ENCODE results near the gene IL17C. TPM values are rescaled to one million over a fixed set of nuclear protein-coding genes. Genes with fewer than 3 reads are reported as not detected.
A peak's percentile ranks its signal among the peaks of the same experiment; 100 is the strongest.
"Not testable (repeated sequence)": the region's sequence is repeated elsewhere in the genome, so short reads cannot be mapped to it uniquely, and the experiment has no call there.

IL17C gene
- total and polyA plus RNA-seq, 7 experiments from 2014 or later = 0.37 TPM; not detected in 6

DNA sequence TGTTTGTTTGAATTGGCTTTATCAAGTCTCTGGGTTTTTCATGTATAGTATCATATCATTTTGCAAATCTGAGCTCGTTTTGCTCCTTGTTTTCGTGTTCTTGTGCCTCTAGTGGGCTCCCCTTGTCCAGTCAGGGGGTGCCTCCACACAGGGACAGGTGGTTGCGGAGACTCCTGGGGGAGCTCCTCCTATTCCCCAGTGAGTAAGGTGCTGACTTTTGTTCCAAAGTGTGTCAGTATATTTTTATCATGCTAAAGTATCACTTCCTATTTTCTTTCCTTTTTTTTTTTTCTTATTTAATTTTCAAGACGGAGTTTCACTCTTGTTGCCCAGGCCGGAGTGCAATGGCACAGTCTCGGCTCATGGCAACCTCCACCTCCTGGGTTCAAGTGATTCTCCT lies 30.3 kb upstream of the IL17C start:
- Mint-ChIP-seq H3K4me3 (no peak overlapping the region), H3K9me3 (no peaks in the 10 kb centered on the region), H3K4me1 (peaks cover 0 to 13% (median 9%) of the 10 kb centered on the region in 7 donors), H3K27ac (no peak overlapping the region), H3K36me3 (peaks cover 0 to 36% (median 18%) of the 10 kb centered on the region in 5 donors), H3K27me3 (no peaks in the 10 kb centered on the region)
- no peak overlapping the region for H3K27ac ChIP-seq (ENCODE audit: low read depth, low read length)
- H3K36me3 ChIP-seq (ENCODE audit: control insufficient read depth in 2 of 3, insufficient read depth in 3 of 3, low read length in 3 of 3) = peaks cover 10 to 75% (median 11%) of the 10 kb centered on the region in 3 experiments
- intact Hi-C loops (cut with micrococcal nuclease) = no loop called here
- H3K27me3 ChIP-seq (ENCODE audit: control insufficient read depth in 2 of 2, insufficient read depth in 2 of 2, low read length in 2 of 2) = no peaks in the 10 kb centered on the region
- no peaks in the 10 kb centered on the region for H3K9me3 ChIP-seq (ENCODE audit: control insufficient read depth in 2 of 3, low read length in 3 of 3)
- no peaks in the 10 kb centered on the region for H3K4me1 ChIP-seq (ENCODE audit: control insufficient read depth in 2 of 2, insufficient read depth in 2 of 2, low read length in 2 of 2)
- ChIA-PET CTCF (interaction anchor here (0.6 to 1.1 kb wide), 2 partner anchors 11 to 75 kb away, joined by 4 to 7 read pairs; no protein-coding TSS in a partner anchor), POLR2A (no interaction called here)
- no peak overlapping the region for H3K4me3 ChIP-seq (ENCODE audit: low read length)
- DNase-seq (no peak), ATAC-seq (no peak)

- H3K27ac ChIP-seq (ENCODE audit: low read depth, low read length); H3K9me3 Mint-ChIP-seq; H3K27me3 ChIP-seq (ENCODE audit: control insufficient read depth in 2 of 2, insufficient read depth in 2 of 2, low read length in 2 of 2); H3K27ac Mint-ChIP-seq; ATAC-seq; H3K9me3 ChIP-seq (ENCODE audit: control insufficient read depth in 2 of 3, low read length in 3 of 3); DNase-seq; H3K4me3 Mint-ChIP-seq; H3K4me1 ChIP-seq (ENCODE audit: control insufficient read depth in 2 of 2, insufficient read depth in 2 of 2, low read length in 2 of 2); H3K27me3 Mint-ChIP-seq; POLR2A ChIA-PET; H3K4me3 ChIP-seq (ENCODE audit: low read length); intact Hi-C loops (cut with micrococcal nuclease); CTCF ChIA-PET: not testable (repeated sequence)
- H3K4me1 Mint-ChIP-seq = peaks cover 0 to 23% (median 14%) of the 10 kb centered on the region in 7 donors
- H3K36me3 ChIP-seq (ENCODE audit: control insufficient read depth in 2 of 3, insufficient read depth in 3 of 3, low read length in 3 of 3) = peaks cover 10 to 84% (median 12%) of the 10 kb centered on the region in 3 experiments
- H3K36me3 Mint-ChIP-seq = peaks cover 0 to 41% (median 25%) of the 10 kb centered on the region in 5 donors
Observed at GRCh38 chr16:88609426-88609825, 28.9 kb upstream of the IL17C start.

- CTCF ChIA-PET = no interaction called here
- Mint-ChIP-seq H3K27me3 (no peaks in the 10 kb centered on the region), H3K27ac (no peak overlapping the region), H3K4me3 (no peak overlapping the region), H3K36me3 (peaks cover 0 to 41% (median 25%) of the 10 kb centered on the region in 5 donors), H3K9me3 (no peaks in the 10 kb centered on the region), H3K4me1 (peaks cover 0 to 23% (median 14%) of the 10 kb centered on the region in 7 donors)
- no peaks in the 10 kb centered on the region for H3K27me3 ChIP-seq (ENCODE audit: control insufficient read depth in 2 of 2, insufficient read depth in 2 of 2, low read length in 2 of 2)
- POLR2A ChIA-PET = no interaction called here
- DNase-seq = no peak
- H3K9me3 ChIP-seq (ENCODE audit: control insufficient read depth in 2 of 3, low read length in 3 of 3) = no peaks in the 10 kb centered on the region
- peaks cover 10 to 85% (median 12%) of the 10 kb centered on the region in 3 experiments for H3K36me3 ChIP-seq (ENCODE audit: control insufficient read depth in 2 of 3, insufficient read depth in 3 of 3, low read length in 3 of 3)
- no peak overlapping the region for H3K27ac ChIP-seq (ENCODE audit: low read depth, low read length)
- no peak for ATAC-seq
- no peak overlapping the region for H3K4me3 ChIP-seq (ENCODE audit: low read length)
- H3K4me1 ChIP-seq (ENCODE audit: control insufficient read depth in 2 of 2, insufficient read depth in 2 of 2, low read length in 2 of 2) = no peaks in the 10 kb centered on the region
- intact Hi-C loops (cut with micrococcal nuclease) = no loop called here
Observed at GRCh38 chr16:88610080-88610479, 28.3 kb upstream of the IL17C start.

DNA sequence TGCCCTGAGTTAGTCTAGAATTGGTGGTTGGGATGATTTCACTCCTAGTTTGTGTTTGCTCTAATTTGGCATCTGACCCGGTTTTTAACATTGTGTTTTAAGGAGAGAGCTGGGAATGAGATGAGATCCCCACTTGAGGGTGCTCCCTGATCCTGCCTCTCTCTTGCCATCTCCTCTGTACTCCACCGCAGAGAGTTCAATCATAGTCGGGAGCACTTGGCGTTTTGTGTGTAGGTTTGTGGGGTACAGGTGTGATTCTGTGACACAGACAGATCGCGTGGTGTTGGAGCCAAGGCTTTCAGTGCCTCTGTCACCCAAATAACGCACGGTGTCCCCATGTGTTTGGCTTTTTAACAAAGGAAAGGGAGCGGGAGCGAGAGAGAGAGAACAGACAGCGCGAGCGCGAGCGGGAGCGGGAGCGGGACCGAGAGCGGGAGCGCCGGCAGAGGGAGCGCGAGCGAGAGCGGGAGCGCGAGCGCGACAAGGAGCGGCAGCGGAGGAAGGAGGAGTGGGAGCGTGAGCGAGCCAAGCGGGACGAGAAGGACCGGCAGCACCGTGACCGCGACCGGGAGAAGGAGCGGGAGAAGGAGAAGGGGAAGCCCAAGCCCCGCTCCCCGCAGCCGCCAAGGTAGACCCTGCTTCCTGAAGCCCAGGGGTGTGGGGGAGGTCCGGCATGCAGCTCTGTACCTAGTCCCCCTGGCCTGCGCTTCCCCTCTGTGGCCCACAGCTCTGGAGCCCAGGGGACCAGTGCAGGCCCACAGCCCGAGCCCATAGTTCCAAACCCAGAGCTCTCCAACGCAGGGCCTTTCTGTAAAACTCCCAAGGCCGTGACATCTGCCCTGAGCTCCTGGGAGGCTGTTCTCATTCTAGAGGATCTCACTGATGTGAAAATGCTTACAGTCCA lies 27.2 kb upstream of the IL17C start:
- Histone ChIP-seq H3K27ac (ENCODE audit: low read depth, low read length) (no peak overlapping the region), H3K4me1 (ENCODE audit: control insufficient read depth in 2 of 2, insufficient read depth in 2 of 2, low read length in 2 of 2) (no peaks in the 10 kb centered on the region), H3K27me3 (ENCODE audit: control insufficient read depth in 2 of 2, insufficient read depth in 2 of 2, low read length in 2 of 2) (no peaks in the 10 kb centered on the region), H3K36me3 (ENCODE audit: control insufficient read depth in 2 of 3, insufficient read depth in 3 of 3, low read length in 3 of 3) (peaks cover 5 to 86% (median 12%) of the 10 kb centered on the region in 3 experiments), H3K9me3 (ENCODE audit: control insufficient read depth in 2 of 3, low read length in 3 of 3) (no peaks in the 10 kb centered on the region), H3K4me3 (ENCODE audit: low read length) (no peak overlapping the region)
- Mint-ChIP-seq H3K4me3 (no peak overlapping the region), H3K4me1 (peaks cover 0 to 26% (median 16%) of the 10 kb centered on the region in 7 donors), H3K27me3 (no peaks in the 10 kb centered on the region), H3K36me3 (peaks cover 0 to 41% (median 25%) of the 10 kb centered on the region in 5 donors), H3K9me3 (no peaks in the 10 kb centered on the region), H3K27ac (no peak overlapping the region)
- CTCF ChIA-PET = no interaction called here
- DNase-seq = no peak
- intact Hi-C loops (cut with micrococcal nuclease) = no loop called here
- no peak for ATAC-seq
- POLR2A ChIA-PET = no interaction called here

DNA sequence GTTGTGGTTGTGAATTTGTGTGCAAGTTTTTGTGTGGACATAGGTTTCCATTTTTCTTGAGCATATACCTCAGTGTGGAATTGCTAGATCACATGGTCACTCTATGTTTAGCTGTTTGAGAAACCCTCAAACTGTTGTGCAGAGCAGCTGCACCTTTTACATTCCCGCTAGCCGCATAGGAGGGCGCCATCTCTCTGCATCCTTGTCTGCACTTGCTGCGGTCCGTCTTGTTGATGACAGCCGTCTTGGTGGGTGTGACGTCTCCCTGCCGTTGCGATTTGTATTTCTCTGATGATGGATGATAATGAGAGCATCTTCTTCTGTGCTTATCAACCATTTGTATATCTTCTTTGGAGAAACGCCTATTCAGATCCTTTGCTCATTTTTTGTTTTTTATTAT lies 25.1 kb upstream of the IL17C start:
- H3K27ac ChIP-seq (ENCODE audit: low read depth, low read length) = no peak overlapping the region
- intact Hi-C loops (cut with micrococcal nuclease) = no loop called here
- no peak overlapping the region for H3K4me3 Mint-ChIP-seq
- DNase-seq (no peak), ATAC-seq (no peak)
- H3K36me3 Mint-ChIP-seq = peaks cover 0 to 36% (median 20%) of the 10 kb centered on the region in 5 donors
- H3K9me3 ChIP-seq (ENCODE audit: control insufficient read depth in 2 of 3, low read length in 3 of 3) = no peaks in the 10 kb centered on the region
- H3K27ac Mint-ChIP-seq = no peak overlapping the region
- H3K4me1 ChIP-seq (ENCODE audit: control insufficient read depth in 2 of 2, insufficient read depth in 2 of 2, low read length in 2 of 2) = no peaks in the 10 kb centered on the region
- H3K4me1 Mint-ChIP-seq = peaks cover 0 to 20% (median 15%) of the 10 kb centered on the region in 7 donors
- no peaks in the 10 kb centered on the region for H3K27me3 Mint-ChIP-seq
- POLR2A ChIA-PET = no interaction called here
- H3K36me3 ChIP-seq (ENCODE audit: control insufficient read depth in 2 of 3, insufficient read depth in 3 of 3, low read length in 3 of 3) = peaks cover 4 to 91% (median 12%) of the 10 kb centered on the region in 3 experiments
- no peak overlapping the region for H3K4me3 ChIP-seq (ENCODE audit: low read length)
- no peaks in the 10 kb centered on the region for H3K27me3 ChIP-seq (ENCODE audit: control insufficient read depth in 2 of 2, insufficient read depth in 2 of 2, low read length in 2 of 2)
- H3K9me3 Mint-ChIP-seq = no peaks in the 10 kb centered on the region
- CTCF ChIA-PET = no interaction called here

DNA sequence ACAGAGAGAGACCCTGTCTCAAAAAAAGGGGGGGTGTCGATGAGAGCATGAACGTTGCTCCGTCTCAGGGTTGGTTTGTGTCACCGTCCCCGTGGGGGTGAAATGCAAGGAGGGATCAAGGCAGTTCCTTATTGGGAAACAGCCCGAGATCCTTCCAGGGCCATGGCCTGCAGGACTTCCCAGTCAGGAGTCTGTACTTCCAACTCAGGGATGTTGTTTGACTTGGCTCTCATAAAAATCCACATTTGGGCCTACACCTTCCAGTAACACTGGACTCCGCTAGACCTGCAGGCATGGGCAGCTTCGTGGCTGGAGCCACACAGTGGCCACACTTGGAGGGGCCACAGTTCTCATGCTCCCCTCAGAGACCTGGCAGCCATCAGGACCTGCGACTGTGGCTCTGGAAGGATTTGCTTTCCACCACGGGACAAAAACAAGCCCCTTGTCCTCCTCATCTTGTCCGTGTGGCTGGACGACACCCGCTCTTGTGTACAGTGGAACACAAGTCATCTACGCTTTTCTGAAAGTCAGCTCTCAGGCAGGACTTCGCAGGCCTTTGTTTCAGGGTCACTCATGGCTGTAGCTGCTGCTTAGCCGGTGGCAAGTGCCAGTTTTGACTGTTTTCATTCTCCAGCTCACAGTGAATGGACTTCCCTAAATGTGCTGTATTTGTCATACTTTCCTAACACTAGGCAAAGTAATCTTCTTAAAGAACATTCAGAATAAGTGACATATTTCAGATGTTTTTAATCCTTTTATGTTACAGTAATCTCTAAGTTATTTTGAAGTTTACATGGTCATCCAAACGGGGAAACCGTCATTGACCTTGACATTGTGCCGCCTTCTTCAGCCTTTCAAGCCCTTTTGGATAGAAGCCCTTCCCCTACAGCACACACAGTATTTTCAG lies 24.2 kb upstream of the IL17C start:
- H3K36me3 ChIP-seq (ENCODE audit: control insufficient read depth in 2 of 3, insufficient read depth in 3 of 3, low read length in 3 of 3) = peaks cover 4 to 92% (median 12%) of the 10 kb centered on the region in 3 experiments
- DNase-seq = no peak
- intact Hi-C loops (cut with micrococcal nuclease) = no loop called here
- Mint-ChIP-seq H3K27ac (peak overlapping the region in 2 of 9 donors; percentile 29 to 56), H3K4me3 (no peak overlapping the region), H3K4me1 (peaks cover 4 to 27% (median 19%) of the 10 kb centered on the region in 7 donors), H3K36me3 (peaks cover 0 to 36% (median 16%) of the 10 kb centered on the region in 5 donors), H3K27me3 (no peaks in the 10 kb centered on the region), H3K9me3 (no peaks in the 10 kb centered on the region)
- ChIA-PET POLR2A (no interaction called here), CTCF (no interaction called here)
- peaks cover 0 to 6% of the 10 kb centered on the region in 2 donors for H3K4me1 ChIP-seq (ENCODE audit: control insufficient read depth in 2 of 2, insufficient read depth in 2 of 2, low read length in 2 of 2)
- no peak for ATAC-seq
- H3K27ac ChIP-seq (ENCODE audit: low read depth, low read length) = no peak overlapping the region
- H3K4me3 ChIP-seq (ENCODE audit: low read length) = no peak overlapping the region
- no peaks in the 10 kb centered on the region for H3K27me3 ChIP-seq (ENCODE audit: control insufficient read depth in 2 of 2, insufficient read depth in 2 of 2, low read length in 2 of 2)
- no peaks in the 10 kb centered on the region for H3K9me3 ChIP-seq (ENCODE audit: control insufficient read depth in 2 of 3, low read length in 3 of 3)
